ENCODE results near the gene DKK3.

DNA sequence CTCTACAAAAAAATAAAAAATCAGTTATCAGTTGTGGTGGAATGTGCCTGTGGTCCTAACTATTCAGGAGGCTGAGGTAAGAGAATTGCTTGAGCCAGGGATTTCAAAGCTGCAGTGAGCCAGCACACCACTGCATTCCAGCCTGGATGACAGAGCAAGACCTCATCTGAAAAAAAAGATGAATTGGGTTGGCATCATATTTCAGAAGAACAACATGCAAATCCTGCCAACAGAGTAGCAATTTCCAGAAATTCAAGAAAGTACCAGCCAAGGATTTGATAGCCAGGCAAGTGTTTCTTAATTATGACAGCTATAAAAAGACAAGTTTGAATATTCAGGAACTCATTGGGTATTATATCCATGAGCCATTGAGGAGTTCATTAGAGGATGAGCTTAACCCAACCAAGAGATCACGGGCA is 91.4 kb downstream of the DKK3 start:
- TF ChIP-seq CBX2 (IDR thresholded peaks at IDR 0.05; ENCODE audit: low read depth, low read length), result no peak
- TF ChIP-seq CBX2 (CRISPR knock-in tag; IDR thresholded peaks at IDR 0.05; ENCODE audit: low read depth), result no peak
- no peak for TF ChIP-seq EZH2 (conservative IDR thresholded peaks at IDR 0.05; ENCODE audit: low read depth, low read length)
- no peak for TF ChIP-seq RNF2 (conservative IDR thresholded peaks at IDR 0.05; ENCODE audit: low read depth)

Data from HepG2 (cell line).